Esophagus muscularis mucosa (tissue), 3 donors: ENCODE results near the gene OGA.

Experiments
- POLR2AphosphoS5 ChIP-seq, 2 donors: sonication (generic); formaldehyde crosslinking; IDR thresholded peaks; one replicate each; pipeline ENCODE4 v1.6.1; 2017; ENCODE audit warnings: antibody characterized with exemption in 2 of 2
- TF ChIP-seq, protein P1 (sequence below), 3 experiments: fragments of 200-600 bp in 2 of 3; fragments of 450-650 bp in 1 of 3; sonication (generic) in 2 of 3; IDR thresholded peaks; one replicate each; pipeline ENCODE4 v1.5.1; 2017 to 2019; ENCODE audit warnings: antibody characterized with exemption in 3 of 3, mild to moderate bottlenecking in 2 of 3, moderate library complexity in 1 of 3

GRCh38 chr10:101766753-101767599 is 51.3 kb downstream of the OGA start:
- TF ChIP-seq, protein P1, sequence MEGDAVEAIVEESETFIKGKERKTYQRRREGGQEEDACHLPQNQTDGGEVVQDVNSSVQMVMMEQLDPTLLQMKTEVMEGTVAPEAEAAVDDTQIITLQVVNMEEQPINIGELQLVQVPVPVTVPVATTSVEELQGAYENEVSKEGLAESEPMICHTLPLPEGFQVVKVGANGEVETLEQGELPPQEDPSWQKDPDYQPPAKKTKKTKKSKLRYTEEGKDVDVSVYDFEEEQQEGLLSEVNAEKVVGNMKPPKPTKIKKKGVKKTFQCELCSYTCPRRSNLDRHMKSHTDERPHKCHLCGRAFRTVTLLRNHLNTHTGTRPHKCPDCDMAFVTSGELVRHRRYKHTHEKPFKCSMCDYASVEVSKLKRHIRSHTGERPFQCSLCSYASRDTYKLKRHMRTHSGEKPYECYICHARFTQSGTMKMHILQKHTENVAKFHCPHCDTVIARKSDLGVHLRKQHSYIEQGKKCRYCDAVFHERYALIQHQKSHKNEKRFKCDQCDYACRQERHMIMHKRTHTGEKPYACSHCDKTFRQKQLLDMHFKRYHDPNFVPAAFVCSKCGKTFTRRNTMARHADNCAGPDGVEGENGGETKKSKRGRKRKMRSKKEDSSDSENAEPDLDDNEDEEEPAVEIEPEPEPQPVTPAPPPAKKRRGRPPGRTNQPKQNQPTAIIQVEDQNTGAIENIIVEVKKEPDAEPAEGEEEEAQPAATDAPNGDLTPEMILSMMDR (IDR thresholded peaks at IDR 0.05) = no peak
- no peak for TF ChIP-seq POLR2AphosphoS5 (IDR thresholded peaks at IDR 0.05)
